IPS DF 4.7 (cell line): ENCODE results near the gene FOXP1.
"Not testable (repeated sequence)": the region's sequence is repeated elsewhere in the genome, so short reads cannot be mapped to it uniquely, and the experiment has no call there.

Source experiments
- DNase-seq: peaks from one replicate; pipeline ENCODE4 v3.0.0-alpha.2; 2013; ENCODE audit warnings: low spot score; ENCODE audit errors: extremely low read depth

FOXP1 gene

GRCh38 chr3:71453822-71454511 lies 129.6 kb downstream of the FOXP1 start:
- DNase-seq = no peak

- no peak for DNase-seq
Measured at GRCh38 chr3:71453319-71453718, 130.2 kb downstream of the FOXP1 start.

- DNase-seq = no peak
Measured at GRCh38 chr3:71451812-71452211, 131.7 kb downstream of the FOXP1 start.

GRCh38 chr3:71451060-71451459 lies 132.5 kb downstream of the FOXP1 start:
- no peak for DNase-seq

GRCh38 chr3:71450162-71450561 lies 133.4 kb downstream of the FOXP1 start:
- DNase-seq = no peak

- no peak for DNase-seq
Measured at GRCh38 chr3:71447803-71448202, 135.7 kb downstream of the FOXP1 start.

GRCh38 chr3:71447197-71447596 lies 136.3 kb downstream of the FOXP1 start:
- DNase-seq = no peak

GRCh38 chr3:71446734-71447133 lies 136.8 kb downstream of the FOXP1 start:
- no peak for DNase-seq

GRCh38 chr3:71446260-71446659 lies 137.3 kb downstream of the FOXP1 start:
- no peak for DNase-seq

- no peak for DNase-seq
Measured at GRCh38 chr3:71444861-71445259, 138.7 kb downstream of the FOXP1 start.

GRCh38 chr3:71444028-71444860 lies 139.3 kb downstream of the FOXP1 start:
- no peak for DNase-seq

GRCh38 chr3:71443332-71443731 lies 140.2 kb downstream of the FOXP1 start:
- DNase-seq = no peak

GRCh38 chr3:71442652-71443042 lies 140.9 kb downstream of the FOXP1 start:
- no peak for DNase-seq

GRCh38 chr3:71441925-71442651 lies 141.4 kb downstream of the FOXP1 start:
- no peak for DNase-seq

GRCh38 chr3:71441217-71441924 lies 142.2 kb downstream of the FOXP1 start:
- DNase-seq = no peak

GRCh38 chr3:71438904-71439303 lies 144.6 kb downstream of the FOXP1 start:
- no peak for DNase-seq

GRCh38 chr3:71438071-71438685 lies 145.3 kb downstream of the FOXP1 start:
- no peak for DNase-seq

- no peak for DNase-seq
Measured at GRCh38 chr3:71436337-71436736, 147.2 kb downstream of the FOXP1 start.

- not testable (repeated sequence) for DNase-seq
Measured at GRCh38 chr3:71435836-71436235, 147.7 kb downstream of the FOXP1 start.

- no peak for DNase-seq
Measured at GRCh38 chr3:71433631-71434030, 149.9 kb downstream of the FOXP1 start.
